H9 (cell line): ENCODE data around the gene KDM2A. TPM values are rescaled to one million over a fixed set of nuclear protein-coding genes. Genes with fewer than 3 reads are reported as not detected.

Source experiments
- DNase-seq: peaks from one replicate; pipeline ENCODE4 v3.0.0-alpha.2; 2017
- H2AFZ ChIP-seq: one replicate; pipeline ENCODE4 v1.6.1; 2013; ENCODE audit warnings: mild to moderate bottlenecking, low read length, control low read depth, moderate library complexity
- H2AK5ac ChIP-seq: 2 replicates; pipeline ENCODE4 v1.6.1; 2013; ENCODE audit warnings: low read length, control low read depth, mixed read lengths; ENCODE audit not compliant: insufficient read length
- H2BK120ac ChIP-seq: one replicate; pipeline ENCODE4 v1.6.1; 2013; ENCODE audit warnings: low read depth, mild to moderate bottlenecking, low read length, control low read depth, inconsistent platforms; ENCODE audit not compliant: poor library complexity, severe bottlenecking
- H2BK12ac ChIP-seq: 2 replicates; pipeline ENCODE4 v1.6.1; 2013; ENCODE audit warnings: low read length, control low read depth, mixed read lengths, low read depth; ENCODE audit not compliant: insufficient read length
- H2BK15ac ChIP-seq: 2 replicates; pipeline ENCODE4 v1.6.1; 2013; ENCODE audit warnings: low read depth, low read length, control low read depth
- H2BK20ac ChIP-seq: one replicate; pipeline ENCODE4 v1.6.1; 2013; ENCODE audit warnings: low read depth, mild to moderate bottlenecking, low read length, control low read depth, inconsistent platforms; ENCODE audit not compliant: poor library complexity, severe bottlenecking
- H2BK5ac ChIP-seq: 2 replicates; pipeline ENCODE4 v1.6.1; 2013; ENCODE audit warnings: low read length, control low read depth, mixed read lengths; ENCODE audit not compliant: insufficient read length
- H3K14ac ChIP-seq: 2 replicates; pipeline ENCODE4 v1.6.1; 2013; ENCODE audit warnings: low read length, control low read depth; ENCODE audit not compliant: insufficient read depth
- H3K18ac ChIP-seq: 2 replicates; pipeline ENCODE4 v1.6.1; 2013; ENCODE audit warnings: low read depth, mild to moderate bottlenecking, mixed read lengths, low read length, control low read depth; ENCODE audit not compliant: insufficient read length
- H3K23ac ChIP-seq: 2 replicates; pipeline ENCODE4 v1.6.1; 2013; ENCODE audit warnings: low read length, control low read depth, mixed read lengths, low read depth; ENCODE audit not compliant: insufficient read length
- H3K23me2 ChIP-seq: 2 replicates; pipeline ENCODE4 v1.6.1; 2013; ENCODE audit warnings: low read depth, mild to moderate bottlenecking, mixed read lengths, low read length, control low read depth; ENCODE audit not compliant: insufficient read length, poor library complexity, severe bottlenecking
- H3K27ac ChIP-seq: 2 replicates; pipeline ENCODE4 v1.5.1; 2013; ENCODE audit warnings: low read length, control low read depth, mixed read lengths, low read depth; ENCODE audit not compliant: insufficient read length
- H3K27me3 ChIP-seq: 2 replicates; pipeline ENCODE4 v1.6.1; 2013; ENCODE audit warnings: low read length, control low read depth, inconsistent platforms; ENCODE audit not compliant: insufficient read depth
- H3K4ac ChIP-seq: 2 replicates; pipeline ENCODE4 v1.6.1; 2013; ENCODE audit warnings: low read depth, mild to moderate bottlenecking, control low read depth, inconsistent platforms, low read length, moderate library complexity
- H3K4me1 ChIP-seq: 2 replicates; pipeline ENCODE4 v1.6.1; 2013; ENCODE audit warnings: low read length, control low read depth, inconsistent platforms; ENCODE audit not compliant: insufficient read depth
- H3K4me2 ChIP-seq: 2 replicates; pipeline ENCODE4 v1.6.1; 2013; ENCODE audit warnings: low read length, control low read depth, mixed read lengths; ENCODE audit not compliant: insufficient read length, insufficient read depth
- H3K56ac ChIP-seq: 2 replicates; pipeline ENCODE4 v1.6.1; 2013; ENCODE audit warnings: low read depth, mild to moderate bottlenecking, mixed read lengths, low read length, control low read depth; ENCODE audit not compliant: insufficient read length
- H3K79me1 ChIP-seq: 2 replicates; pipeline ENCODE4 v1.6.1; 2013; ENCODE audit warnings: low read depth, mild to moderate bottlenecking, moderate library complexity, low read length, control low read depth, inconsistent platforms; ENCODE audit not compliant: insufficient read depth, poor library complexity, severe bottlenecking
- H3K79me2 ChIP-seq: 2 replicates; pipeline ENCODE4 v1.6.1; 2013; ENCODE audit warnings: low read length, control low read depth, inconsistent platforms; ENCODE audit not compliant: insufficient read depth
- H3K9ac ChIP-seq: 2 replicates; pipeline ENCODE4 v1.6.1; 2013; ENCODE audit warnings: low read length, control low read depth, mixed read lengths; ENCODE audit not compliant: insufficient read length; ENCODE audit errors: extremely low read depth
- H3K9me3 ChIP-seq: one replicate; pipeline ENCODE4 v1.6.1; 2013; ENCODE audit warnings: low read depth, low read length, inconsistent platforms; ENCODE audit not compliant: control insufficient read depth
- H3T11ph ChIP-seq: one replicate; pipeline ENCODE4 v1.6.1; 2013; ENCODE audit warnings: mild to moderate bottlenecking, low read length, control low read depth, inconsistent platforms
- H4K20me1 ChIP-seq: one replicate; pipeline ENCODE4 v1.6.1; 2013; ENCODE audit not compliant: control insufficient read depth, insufficient read length, insufficient read depth
- H4K5ac ChIP-seq: 2 replicates; pipeline ENCODE4 v1.6.1; 2013; ENCODE audit warnings: low read depth, mild to moderate bottlenecking, mixed read lengths, low read length, control low read depth; ENCODE audit not compliant: insufficient read length
- H4K8ac ChIP-seq: replicated peaks from 2 replicates; pipeline ENCODE4 v1.6.1; 2013; ENCODE audit warnings: low read length, control low read depth, mixed read lengths, low read depth; ENCODE audit not compliant: insufficient read length
- H4K91ac ChIP-seq: 2 replicates; pipeline ENCODE4 v1.6.1; 2013; ENCODE audit warnings: low read depth, mild to moderate bottlenecking, moderate library complexity, mixed read lengths, low read length, control low read depth; ENCODE audit not compliant: insufficient read length
- H3K27ac Mint-ChIP-seq, 3 experiments: 2 replicates in 2 of 3; 3 replicates in 1 of 3; pipeline ENCODE4 v1.8.0; 2020 to 2021; ENCODE audit warnings: mixed read lengths in 3 of 3, mild to moderate bottlenecking in 1 of 3, moderate library complexity in 1 of 3
- H3K27me3 Mint-ChIP-seq: 2 replicates; pipeline ENCODE4 v1.8.0; 2021; ENCODE audit warnings: low read depth, mild to moderate bottlenecking, moderate library complexity, mixed read lengths
- H3K36me3 Mint-ChIP-seq, 3 experiments: 2 replicates in 2 of 3; 3 replicates in 1 of 3; pipeline ENCODE4 v1.8.0; 2020 to 2021; ENCODE audit warnings: low read depth in 3 of 3, mixed read lengths in 3 of 3; ENCODE audit not compliant: insufficient read depth in 1 of 3
- H3K4me1 Mint-ChIP-seq, 2 experiments: 2 replicates each; pipeline ENCODE4 v1.8.0; 2020; ENCODE audit warnings: mixed read lengths in 2 of 2
- H3K4me3 Mint-ChIP-seq, 2 experiments: 2 replicates in 1 of 2; 3 replicates in 1 of 2; pipeline ENCODE4 v1.8.0; 2020 to 2021; ENCODE audit warnings: mild to moderate bottlenecking in 2 of 2, mixed read lengths in 2 of 2, moderate library complexity in 1 of 2
- H3K9me3 Mint-ChIP-seq, 2 experiments: 2 replicates in 1 of 2; 3 replicates in 1 of 2; pipeline ENCODE4 v1.8.0; 2020; ENCODE audit warnings: mild to moderate bottlenecking in 2 of 2, mixed read lengths in 2 of 2, moderate library complexity in 1 of 2
- CTCF ChIP-seq: fragments of 200-600 bp; sonication (generic); conservative IDR thresholded peaks from 3 replicates; pipeline ENCODE4 v1.8.0; 2021; ENCODE audit warnings: antibody characterized with exemption, mild to moderate bottlenecking
- WGBS: extraction: QIAGEN DNeasy Blood & Tissue Kit; methylation state at CpG from one replicate; pipeline ENCODE4 v1.1.7; 2013; ENCODE audit warnings: missing lambda C conversion rate, low lambda C conversion rate, mixed read lengths; ENCODE audit not compliant: insufficient read length; ENCODE audit errors: extremely low coverage; 5-methylcytosine and 5-hydroxymethylcytosine counted together
- total RNA-seq: library from RNA; stranded (reverse); gene quantifications from 2 replicates; pipeline ENCODE4 v1.2.1, GENCODE V29; 2021

KDM2A gene
- total RNA-seq, 1 experiment from 2014 or later: 85.9 TPM

- Histone ChIP-seq H4K20me1 (no peaks in the 10 kb centered on the region), H3K4me2 (no peak overlapping the region), H3K27ac (no peak overlapping the region), H3K14ac (no peak overlapping the region), H3K56ac (no peak overlapping the region), H3K18ac (no peak overlapping the region), H4K5ac (no peak overlapping the region), H2BK12ac (no peak overlapping the region), H4K91ac (no peak overlapping the region), H2BK15ac (no peak overlapping the region), H3K9ac (no peak overlapping the region), H2BK20ac (no peak overlapping the region), H3K23ac (no peak overlapping the region), H3K4ac (no peak overlapping the region), H4K8ac (no peak overlapping the region), H3K79me2 (no peaks in the 10 kb centered on the region; the same call in 1 of the 2 replicates), H2BK5ac (no peak overlapping the region), H2AK5ac (no peak overlapping the region), H3K27me3 (no peaks in the 10 kb centered on the region), H3K9me3 (no peaks in the 10 kb centered on the region), H3K4me1 (no peaks in the 10 kb centered on the region), H2AFZ (no peak overlapping the region), H3K79me1 (peaks cover 7% of the 10 kb centered on the region), H2BK120ac (no peak overlapping the region), H3K23me2 (no peaks in the 10 kb centered on the region), H3T11ph (no peak overlapping the region)
- DNase-seq: no peak
- no CpG with 5 or more reads among the region's 9 CpGs for WGBS
- H3K9me3 Mint-ChIP-seq: no peaks in the 10 kb centered on the region
- no peaks in the 10 kb centered on the region for H3K27me3 Mint-ChIP-seq
- H3K27ac Mint-ChIP-seq: no peak overlapping the region
- H3K4me1 Mint-ChIP-seq: no peaks in the 10 kb centered on the region
- no peak for TF ChIP-seq CTCF
- no peak overlapping the region for H3K4me3 Mint-ChIP-seq
- H3K36me3 Mint-ChIP-seq: peaks cover 4 to 29% (median 15%) of the 10 kb centered on the region in 3 experiments; a peak in 6 of 7 replicates
These were observed 58.6 kb downstream of the KDM2A start for GRCh38 chr11:67177399-67178281.
